Measurements from ENCODE around the gene MCUB.

Gene MCUB

GRCh38 chr4:109559983-109560686, at the start of gene MCUB (continued):
- TF ChIP-seq, protein P1, sequence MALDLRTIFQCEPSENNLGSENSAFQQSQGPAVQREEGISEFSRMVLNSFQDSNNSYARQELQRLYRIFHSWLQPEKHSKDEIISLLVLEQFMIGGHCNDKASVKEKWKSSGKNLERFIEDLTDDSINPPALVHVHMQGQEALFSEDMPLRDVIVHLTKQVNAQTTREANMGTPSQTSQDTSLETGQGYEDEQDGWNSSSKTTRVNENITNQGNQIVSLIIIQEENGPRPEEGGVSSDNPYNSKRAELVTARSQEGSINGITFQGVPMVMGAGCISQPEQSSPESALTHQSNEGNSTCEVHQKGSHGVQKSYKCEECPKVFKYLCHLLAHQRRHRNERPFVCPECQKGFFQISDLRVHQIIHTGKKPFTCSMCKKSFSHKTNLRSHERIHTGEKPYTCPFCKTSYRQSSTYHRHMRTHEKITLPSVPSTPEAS (tag by site-specific recombination; IDR thresholded peaks at IDR 0.05), result 0 out of 2 replicates have a peak, but pooled peaks have one; percentile 12
- TF ChIP-seq HOXC10 (CRISPR knock-in tag; IDR thresholded peaks at IDR 0.05) (0 out of 2 replicates have a peak, but pooled peaks have one; percentile 41), ZNF155 (tag by site-specific recombination; IDR thresholded peaks at IDR 0.05) (no peak), HOXD13 (CRISPR knock-in tag; IDR thresholded peaks at IDR 0.05; ENCODE audit: borderline replicate concordance) (no peak), ZNF114 (tag by site-specific recombination; IDR thresholded peaks at IDR 0.05) (no peak), ZFP69B (tag by site-specific recombination; IDR thresholded peaks at IDR 0.05) (no peak), CTCF (tag by site-specific recombination; IDR thresholded peaks at IDR 0.05) (no peak), SCRT1 (tag by site-specific recombination; IDR thresholded peaks at IDR 0.05; ENCODE audit: borderline replicate concordance) (no peak), SCRT2 (tag by site-specific recombination; IDR thresholded peaks at IDR 0.05) (peak; percentile 58), ZSCAN30 (tag by site-specific recombination; IDR thresholded peaks at IDR 0.05) (peak; percentile 81; the same call in 1 of the 2 replicates), ZNF777 (tag by site-specific recombination; IDR thresholded peaks at IDR 0.05; ENCODE audit: borderline replicate concordance) (no peak), ZNF623 (tag by site-specific recombination; IDR thresholded peaks at IDR 0.05) (no peak), ZNF24 (tag by site-specific recombination; IDR thresholded peaks at IDR 0.05) (no peak), YY1 (tag by site-specific recombination; IDR thresholded peaks at IDR 0.05) (no peak), ZNF335 (tag by site-specific recombination; conservative IDR thresholded peaks at IDR 0.05) (peak; percentile 76), ZBTB17 (tag by site-specific recombination; IDR thresholded peaks at IDR 0.05) (peak; percentile 87), ZNF112 (tag by site-specific recombination; IDR thresholded peaks at IDR 0.05) (no peak), ZNF248 (tag by site-specific recombination; IDR thresholded peaks at IDR 0.05) (no peak), ZNF747 (tag by site-specific recombination; IDR thresholded peaks at IDR 0.05) (no peak), ZNF785 (tag by site-specific recombination; IDR thresholded peaks at IDR 0.05) (no peak), ZNF521 (tag by site-specific recombination; IDR thresholded peaks at IDR 0.05) (no peak), GFI1B (tag by site-specific recombination; IDR thresholded peaks at IDR 0.05) (no peak), ZNF23 (tag by site-specific recombination; IDR thresholded peaks at IDR 0.05; ENCODE audit: borderline replicate concordance) (no peak), HOXA7 (CRISPR knock-in tag; IDR thresholded peaks at IDR 0.05; ENCODE audit: borderline replicate concordance) (no peak), ZSCAN16 (tag by site-specific recombination; IDR thresholded peaks at IDR 0.05) (no peak), ZNF549 (tag by site-specific recombination; IDR thresholded peaks at IDR 0.05) (no peak), ZNF132 (tag by site-specific recombination; IDR thresholded peaks at IDR 0.05; ENCODE audit: borderline replicate concordance) (no peak), ZNF398 (tag by site-specific recombination; IDR thresholded peaks at IDR 0.05) (peak; percentile 22; the same call in 1 of the 2 replicates), ZNF138 (tag by site-specific recombination; IDR thresholded peaks at IDR 0.05; ENCODE audit: borderline replicate concordance) (no peak), ZBTB10 (tag by site-specific recombination; IDR thresholded peaks at IDR 0.05) (no peak)
- TF ChIP-seq, protein P2, sequence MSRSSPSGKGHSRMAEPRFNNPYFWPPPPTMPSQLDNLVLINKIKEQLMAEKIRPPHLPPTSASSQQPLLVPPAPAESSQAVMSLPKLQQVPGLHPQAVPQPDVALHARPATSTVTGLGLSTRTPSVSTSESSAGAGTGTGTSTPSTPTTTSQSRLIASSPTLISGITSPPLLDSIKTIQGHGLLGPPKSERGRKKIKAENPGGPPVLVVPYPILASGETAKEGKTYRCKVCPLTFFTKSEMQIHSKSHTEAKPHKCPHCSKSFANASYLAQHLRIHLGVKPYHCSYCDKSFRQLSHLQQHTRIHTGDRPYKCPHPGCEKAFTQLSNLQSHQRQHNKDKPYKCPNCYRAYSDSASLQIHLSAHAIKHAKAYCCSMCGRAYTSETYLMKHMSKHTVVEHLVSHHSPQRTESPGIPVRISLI (tag by site-specific recombination; IDR thresholded peaks at IDR 0.05), result peak; percentile 97
